OCI-LY1 (cell line): ENCODE data around the gene ABT1.
A peak's percentile ranks its signal among the peaks of the same experiment; 100 is the strongest.
"Not testable (repeated sequence)": the region's sequence is repeated elsewhere in the genome, so short reads cannot be mapped to it uniquely, and the experiment has no call there.

Experiments used
- H2AFZ ChIP-seq: fragments of 200-600 bp; sonication (generic), shearing (Covaris generic); 2 replicates; pipeline ENCODE4 v1.6.0; 2014; ENCODE audit warnings: antibody characterized with exemption, mild to moderate bottlenecking, low read length
- H3F3A ChIP-seq: fragments of 200-600 bp; sonication (generic), shearing (Covaris generic); 2 replicates; pipeline ENCODE4 v1.6.0; 2014; ENCODE audit warnings: mild to moderate bottlenecking, antibody characterized with exemption, low read length, moderate library complexity; ENCODE audit not compliant: insufficient read depth
- H3K27ac ChIP-seq: fragments of 200-600 bp; sonication (generic); 2 replicates; pipeline ENCODE4 v1.5.1; 2014; ENCODE audit warnings: low read length, mixed run types, mild to moderate bottlenecking, low read depth; ENCODE audit not compliant: poor library complexity, severe bottlenecking
- H3K27me3 ChIP-seq: fragments of 200-600 bp; sonication (generic); 2 replicates; pipeline ENCODE4 v1.6.0; 2014; ENCODE audit warnings: antibody characterized with exemption, mild to moderate bottlenecking, low read length, moderate library complexity; ENCODE audit not compliant: insufficient read depth
- H3K36me3 ChIP-seq: fragments of 200-600 bp; sonication (generic); 2 replicates; pipeline ENCODE4 v1.6.1; 2014; ENCODE audit warnings: mild to moderate bottlenecking, antibody characterized with exemption, low read length, moderate library complexity, mixed read lengths; ENCODE audit not compliant: insufficient read depth
- H3K4me1 ChIP-seq: fragments of 200-600 bp; sonication (generic); 2 replicates; pipeline ENCODE4 v1.5.1; 2014; ENCODE audit warnings: mild to moderate bottlenecking, low read length, moderate library complexity; ENCODE audit not compliant: insufficient read depth, severe bottlenecking
- H3K4me2 ChIP-seq: fragments of 200-600 bp; sonication (generic), shearing (Covaris generic); 2 replicates; pipeline ENCODE4 v1.6.1; 2014; ENCODE audit warnings: low read length
- H3K4me3 ChIP-seq: fragments of 200-600 bp; sonication (generic); 2 replicates; pipeline ENCODE4 v1.5.1; 2014; ENCODE audit warnings: low read length, low read depth, mild to moderate bottlenecking, mixed read lengths; ENCODE audit not compliant: poor library complexity, severe bottlenecking
- H3K79me2 ChIP-seq: fragments of 200-600 bp; shearing (Covaris generic); 2 replicates; pipeline ENCODE4 v1.6.1; 2016; ENCODE audit warnings: mixed run types, low read length, mixed read lengths; ENCODE audit not compliant: insufficient read depth
- H3K9ac ChIP-seq: fragments of 200-600 bp; sonication (generic), shearing (Covaris generic); 2 replicates; pipeline ENCODE4 v1.6.1; 2014; ENCODE audit warnings: mild to moderate bottlenecking, low read length, mixed read lengths
- H3K9me2 ChIP-seq: fragments of 200-600 bp; sonication (generic), shearing (Covaris generic); 2 replicates; pipeline ENCODE4 v1.6.1; 2014; ENCODE audit warnings: low read depth, mild to moderate bottlenecking, low read length, mixed read lengths
- H3K9me3 ChIP-seq: fragments of 200-600 bp; shearing (Covaris generic); 2 replicates; pipeline ENCODE4 v1.6.1; 2014; ENCODE audit warnings: low read length, mixed read lengths
- H4K20me1 ChIP-seq: fragments of 200-600 bp; sonication (generic), shearing (Covaris generic); 2 replicates; pipeline ENCODE4 v1.6.0; 2016; ENCODE audit warnings: mild to moderate bottlenecking, low read length; ENCODE audit not compliant: insufficient read depth
- EZH2 ChIP-seq: fragments of 200-600 bp; sonication (generic), shearing (Covaris generic); IDR thresholded peaks from 2 replicates; pipeline ENCODE4 v1.8.0; 2017; ENCODE audit warnings: borderline replicate concordance, mixed run types, mild to moderate bottlenecking, antibody characterized with exemption, low read length, moderate library complexity, mixed read lengths
- TF ChIP-seq, protein P1 (sequence below): fragments of 200-600 bp; sonication (generic), shearing (Covaris generic); IDR thresholded peaks from 2 replicates; pipeline ENCODE4 v1.5.1; 2017; ENCODE audit warnings: mild to moderate bottlenecking, antibody characterized with exemption, low read length, moderate library complexity, mixed read lengths

Gene ABT1

DNA sequence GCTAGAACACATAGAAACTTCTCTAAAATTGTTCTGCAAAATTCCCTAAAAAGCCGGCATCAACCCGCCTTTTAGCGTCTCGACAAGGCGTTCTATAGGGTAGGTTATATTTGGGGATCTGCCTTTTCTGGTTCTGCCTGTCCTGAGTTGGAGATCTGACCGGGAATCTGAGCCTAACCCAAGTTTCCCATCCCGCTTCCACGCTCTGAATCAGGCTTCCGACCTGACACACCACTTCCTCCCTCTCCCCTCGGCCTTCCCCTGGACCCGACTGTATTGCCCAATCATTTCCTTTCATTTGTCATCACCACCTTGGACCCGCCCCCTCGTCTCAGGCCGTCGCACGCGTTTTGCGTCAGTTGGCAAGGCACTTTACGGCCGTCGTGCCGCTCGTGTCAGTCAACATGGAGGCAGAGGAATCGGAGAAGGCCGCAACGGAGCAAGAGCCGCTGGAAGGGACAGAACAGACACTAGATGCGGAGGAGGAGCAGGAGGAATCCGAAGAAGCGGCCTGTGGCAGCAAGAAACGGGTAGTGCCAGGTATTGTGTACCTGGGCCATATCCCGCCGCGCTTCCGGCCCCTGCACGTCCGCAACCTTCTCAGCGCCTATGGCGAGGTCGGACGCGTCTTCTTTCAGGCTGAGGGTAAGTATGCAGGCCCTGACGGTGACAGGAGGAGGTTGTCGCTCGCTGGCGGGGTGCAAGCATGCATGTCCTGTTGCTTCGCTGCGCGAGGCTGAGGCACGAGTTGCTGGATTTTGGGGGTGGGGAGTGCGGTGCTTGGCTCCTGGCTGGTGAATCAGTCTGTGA is at the start of gene ABT1:
TSS of gene ABT1 (plus strand) at position 375 of the 810 bp plus-strand sequence. CDS start at position 405, 30 bp downstream.
- H3K9me2 ChIP-seq: no peaks in the 10 kb centered on the region
- peaks cover 13% of the 10 kb centered on the region for H3K79me2 ChIP-seq
- H3K4me1 ChIP-seq: peaks cover 19% of the 10 kb centered on the region
- H3K4me3 ChIP-seq: peak within 1 kb of the TSS; percentile 87
- peak within 1 kb of the TSS; percentile 89 for H3K9ac ChIP-seq
- H3K27ac ChIP-seq: peak within 1 kb of the TSS; percentile 54
- TF ChIP-seq, protein P1, sequence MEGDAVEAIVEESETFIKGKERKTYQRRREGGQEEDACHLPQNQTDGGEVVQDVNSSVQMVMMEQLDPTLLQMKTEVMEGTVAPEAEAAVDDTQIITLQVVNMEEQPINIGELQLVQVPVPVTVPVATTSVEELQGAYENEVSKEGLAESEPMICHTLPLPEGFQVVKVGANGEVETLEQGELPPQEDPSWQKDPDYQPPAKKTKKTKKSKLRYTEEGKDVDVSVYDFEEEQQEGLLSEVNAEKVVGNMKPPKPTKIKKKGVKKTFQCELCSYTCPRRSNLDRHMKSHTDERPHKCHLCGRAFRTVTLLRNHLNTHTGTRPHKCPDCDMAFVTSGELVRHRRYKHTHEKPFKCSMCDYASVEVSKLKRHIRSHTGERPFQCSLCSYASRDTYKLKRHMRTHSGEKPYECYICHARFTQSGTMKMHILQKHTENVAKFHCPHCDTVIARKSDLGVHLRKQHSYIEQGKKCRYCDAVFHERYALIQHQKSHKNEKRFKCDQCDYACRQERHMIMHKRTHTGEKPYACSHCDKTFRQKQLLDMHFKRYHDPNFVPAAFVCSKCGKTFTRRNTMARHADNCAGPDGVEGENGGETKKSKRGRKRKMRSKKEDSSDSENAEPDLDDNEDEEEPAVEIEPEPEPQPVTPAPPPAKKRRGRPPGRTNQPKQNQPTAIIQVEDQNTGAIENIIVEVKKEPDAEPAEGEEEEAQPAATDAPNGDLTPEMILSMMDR: no peak
- TF ChIP-seq EZH2: no peak
- no peaks in the 10 kb centered on the region for H3K9me3 ChIP-seq
- H2AFZ ChIP-seq: no peak within 1 kb of the TSS
- no peaks in the 10 kb centered on the region for H4K20me1 ChIP-seq
- H3K36me3 ChIP-seq: peaks cover 24% of the 10 kb centered on the region
- no peaks in the 10 kb centered on the region for H3F3A ChIP-seq
- H3K27me3 ChIP-seq: no peaks in the 10 kb centered on the region
- H3K4me2 ChIP-seq: peak within 1 kb of the TSS; percentile 90

DNA sequence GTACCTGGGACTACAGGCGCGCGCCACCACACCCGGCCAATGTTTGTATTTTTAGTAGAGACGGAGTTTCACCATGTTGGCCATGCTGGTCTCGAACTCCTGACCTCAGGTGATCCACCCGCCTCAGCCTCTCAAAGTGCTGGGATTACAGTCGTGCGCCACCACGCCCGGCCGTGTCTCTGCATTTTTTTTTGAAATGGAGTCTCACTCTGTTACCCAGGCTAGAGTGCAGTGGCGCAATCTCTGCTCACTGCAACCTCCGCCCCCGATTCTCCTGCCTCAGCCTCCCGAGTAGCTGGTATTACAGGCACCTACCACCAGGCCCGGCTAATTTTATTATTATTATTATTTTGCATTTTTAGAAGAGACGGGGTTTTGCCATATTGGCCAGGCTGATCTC is 49.4 kb upstream of the ABT1 start:
- not testable (repeated sequence) for H3F3A ChIP-seq, H2AFZ ChIP-seq, H3K79me2 ChIP-seq, H3K9ac ChIP-seq, H3K27me3 ChIP-seq, H4K20me1 ChIP-seq, H3K9me2 ChIP-seq, H3K9me3 ChIP-seq, H3K27ac ChIP-seq, H3K4me2 ChIP-seq, H3K4me3 ChIP-seq
- Histone ChIP-seq H3K4me1 (peaks cover 32% of the 10 kb centered on the region), H3K36me3 (peaks cover 38% of the 10 kb centered on the region)

DNA sequence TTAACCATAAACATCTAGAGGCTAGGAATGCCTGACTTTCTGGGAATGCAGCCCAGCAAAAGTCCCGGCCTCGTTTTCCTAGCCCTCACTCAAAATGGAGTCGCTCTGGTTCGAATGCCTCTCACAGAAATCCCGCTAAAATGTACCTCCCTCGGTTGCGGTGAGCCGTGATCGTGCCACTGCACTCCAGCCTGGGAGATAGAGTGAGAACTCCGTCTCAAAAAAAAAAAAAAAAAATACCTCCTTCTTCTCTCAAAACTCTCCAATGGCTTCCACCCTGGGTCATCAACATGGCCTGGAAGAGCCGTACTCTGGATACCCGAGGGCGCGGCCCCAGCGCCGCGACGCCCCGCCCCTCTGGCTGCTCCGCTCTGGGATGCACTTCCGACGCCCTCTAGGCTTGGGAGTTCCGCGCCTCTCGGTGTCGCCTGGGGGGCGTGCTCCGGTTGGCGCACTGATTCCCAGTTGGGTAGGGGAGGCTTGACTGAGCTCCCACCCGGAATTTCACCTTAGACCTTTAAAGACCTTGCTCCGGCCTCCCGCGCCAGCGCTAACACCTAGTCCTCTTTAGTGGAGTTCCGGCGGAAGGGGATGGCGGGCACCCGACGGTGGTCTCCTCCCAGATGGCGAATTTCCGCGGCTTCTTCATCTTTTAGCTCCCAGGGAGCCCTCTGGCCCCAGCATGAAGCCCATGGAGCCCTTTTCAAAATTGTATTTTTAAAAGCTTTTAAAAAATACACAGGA is 46.3 kb upstream of the ABT1 start:
- Histone ChIP-seq H3K27me3 (no peaks in the 10 kb centered on the region), H3K36me3 (peaks cover 15% of the 10 kb centered on the region; the same call in 1 of the 2 replicates), H3K9me2 (no peaks in the 10 kb centered on the region), H3K9ac (peak overlapping the region; percentile 89), H4K20me1 (no peaks in the 10 kb centered on the region), H3K27ac (peak overlapping the region; percentile 63), H3K9me3 (no peaks in the 10 kb centered on the region), H3F3A (peaks cover 10% of the 10 kb centered on the region; the same call in 1 of the 2 replicates), H3K79me2 (no peaks in the 10 kb centered on the region), H3K4me3 (peak overlapping the region; percentile 95), H2AFZ (peak overlapping the region; percentile 66), H3K4me2 (peak overlapping the region; percentile 95), H3K4me1 (peaks cover 54% of the 10 kb centered on the region)
- TF ChIP-seq, protein P1: no peak
